HepG2 (cell line): ENCODE results near the gene WNT3A. TPM values are rescaled to one million over a fixed set of nuclear protein-coding genes. Genes with fewer than 3 reads are reported as not detected.

Experiments used
- ATAC-seq: fragments of 200-7000 bp; cut with Tn5 transposase; 3 replicates; pipeline ENCODE4 v1.9.1; 2020; ENCODE audit warnings: mild to moderate bottlenecking, moderate library complexity
- BruUV-seq: library from RNA; stranded (reverse); fragments of 400-500 nt; replicated peaks from 2 replicates; lab custom pipeline; 2021; lab: Mats Ljungman, UMichigan
- CTCF ChIA-PET: fragments of 300-600 bp; formaldehyde crosslinking; extraction: SDS; loops from one replicate; lab custom pipeline; 2021; ENCODE audit warnings: low total read pairs, inconsistent platforms, low intra/inter-chr PET ratio; lab: Yijun Ruan, JAX
- POLR2A ChIA-PET: fragments of 350-600 bp; sonication (Branson Sonifier 250); formaldehyde crosslinking; loops from one replicate; lab custom pipeline; 2020; ENCODE audit warnings: antibody characterized with exemption, inconsistent platforms; lab: Yijun Ruan, JAX
- DNase-seq: peaks from one replicate; pipeline ENCODE4 v3.0.0-alpha.2; 2015; ENCODE audit warnings: low spot score
- FAIRE-seq: peaks from 3 replicates; lab custom pipeline; 2011; peaks lifted over from hg19 to GRCh38; lab: Jason Lieb, UNC
- H2AFZ ChIP-seq: one replicate; pipeline ENCODE4 v1.6.1; 2011; ENCODE audit warnings: low read length, inconsistent platforms
- H3K27ac ChIP-seq: fragments of 300-600 bp; 3 replicates; pipeline ENCODE4 v1.8.0; 2011; ENCODE audit warnings: mixed run types, mild to moderate bottlenecking, mixed read lengths, low read length, inconsistent platforms; ENCODE audit not compliant: insufficient read depth; ENCODE audit errors: extremely low read length
- H3K27me3 ChIP-seq, 2 experiments: fragments of 200-600 bp in 1 of 2; 2 replicates in 1 of 2; 3 replicates in 1 of 2; pipeline versions ENCODE4 v1.6.0 to v1.8.0; 2011; ENCODE audit warnings: low read length in 2 of 2, mild to moderate bottlenecking in 2 of 2, moderate library complexity in 2 of 2, inconsistent platforms in 1 of 2; ENCODE audit not compliant: insufficient read depth in 2 of 2, control insufficient read depth in 1 of 2
- H3K36me3 ChIP-seq, 2 experiments: fragments of 200-600 bp in 1 of 2; replicated peaks in 1 of 2; 2 replicates in 1 of 2; 3 replicates in 1 of 2; pipeline versions ENCODE4 v1.5.1 to v1.8.0; 2011; ENCODE audit warnings: low read length in 2 of 2, inconsistent platforms in 1 of 2; ENCODE audit not compliant: insufficient read depth in 2 of 2, control insufficient read depth in 1 of 2
- H3K4me1 ChIP-seq: 2 replicates; pipeline ENCODE4 v1.5.1; 2012; ENCODE audit warnings: low read length, inconsistent platforms; ENCODE audit not compliant: insufficient read depth
- H3K4me2 ChIP-seq: 2 replicates; pipeline ENCODE4 v1.6.0; 2011; ENCODE audit warnings: low read depth, low read length, inconsistent platforms
- H3K4me3 ChIP-seq, 3 experiments: fragments of 200-600 bp in 1 of 3; sonication (generic), shearing (Covaris generic) in 1 of 3; replicated peaks in 1 of 3; 2 replicates each; pipeline ENCODE4 v1.5.1; 2011 to 2016; ENCODE audit warnings: low read length in 3 of 3, inconsistent platforms in 2 of 3, low read depth in 2 of 3, mild to moderate bottlenecking in 2 of 3, control low read depth in 1 of 3, mixed read lengths in 1 of 3; ENCODE audit not compliant: insufficient read depth in 1 of 3
- H3K79me2 ChIP-seq: one replicate; pipeline ENCODE4 v1.6.1; 2011; ENCODE audit warnings: low read length, inconsistent platforms; ENCODE audit not compliant: insufficient read depth
- H3K9ac ChIP-seq: 2 replicates; pipeline ENCODE4 v1.6.0; 2011; ENCODE audit warnings: mild to moderate bottlenecking, low read depth, low read length, inconsistent platforms; ENCODE audit not compliant: insufficient read depth
- H3K9me3 ChIP-seq: 2 replicates; pipeline ENCODE4 v1.5.1; 2012; ENCODE audit warnings: mild to moderate bottlenecking, low read length
- H4K20me1 ChIP-seq: 2 replicates; pipeline ENCODE4 v1.6.0; 2011; ENCODE audit warnings: inconsistent platforms, mild to moderate bottlenecking, low read length, moderate library complexity; ENCODE audit not compliant: insufficient read depth
- CEBPZ ChIP-seq: IDR thresholded peaks from 2 replicates; pipeline ENCODE4 v1.6.1; 2012; ENCODE audit warnings: low read length, improper control_type of control experiment
- DNMT1 ChIP-seq: sonication (generic); formaldehyde crosslinking; IDR thresholded peaks from 2 replicates; pipeline ENCODE4 v1.5.1; 2020; ENCODE audit warnings: mild to moderate bottlenecking, missing genetic modification reagents
- GATAD2A ChIP-seq: IDR thresholded peaks from 2 replicates; pipeline ENCODE4 v1.6.1; 2016
- NFIB ChIP-seq: sonication (generic); formaldehyde crosslinking; IDR thresholded peaks from 2 replicates; pipeline ENCODE4 v1.9.0; 2021; ENCODE audit warnings: missing genetic modification reagents, mild to moderate bottlenecking, borderline replicate concordance
- SRSF1 ChIP-seq: fragments of 200-400 bp; formaldehyde crosslinking; optimal IDR thresholded peaks from 2 replicates; pipeline ENCODE3; 2017; ENCODE audit warnings: mild to moderate bottlenecking, low read depth, low read length, moderate library complexity
- ZBTB1 ChIP-seq: sonication (generic); formaldehyde crosslinking; IDR thresholded peaks from 2 replicates; pipeline ENCODE4 v1.4.0; 2020; ENCODE audit warnings: missing genetic modification reagents, borderline replicate concordance
- WGBS: methylation state at CpG from one replicate; pipeline ENCODE4 v1.1.6; 2017; ENCODE audit warnings: low lambda C conversion rate; 5-methylcytosine and 5-hydroxymethylcytosine counted together
- in situ Hi-C: cut with HindIII; loops from 2 replicates; pipeline ENCODE4 v1.10.0; 2017; ENCODE audit warnings: low pct_unique_long_range_greater_than_20kb; ENCODE audit not compliant: extremely low pct_ligation_motif_present
- intact Hi-C: fragments of 100-400 bp; cut with micrococcal nuclease; formaldehyde crosslinking; loops from one replicate; pipeline ENCODE4 v1.10.0; 2022; ENCODE audit not compliant: unreplicated experiment
- polyA plus RNA-seq, 8 experiments: library from polyadenylated mRNA; depleted of rRNA in 3 of 8; stranded (reverse) in 7 of 8; unstranded in 1 of 8; fragments of >200 nt; fragmentation: Illumina TruSeq in 4 of 8; extraction: Trizol in 4 of 8; gene quantifications; 2 replicates each; pipeline versions ENCODE4 v1.2.1 to v1.2.3, GENCODE V29; 2011 to 2016; ENCODE audit warnings: low read depth in 4 of 8, missing spikeins in 1 of 8, mixed read lengths in 1 of 8; ENCODE audit not compliant: insufficient read depth in 1 of 8
- total RNA-seq, 5 experiments: library from RNA; depleted of rRNA; stranded (reverse); fragments of >200 nt; fragmentation: Illumina TruSeq; extraction: Trizol; gene quantifications; 2 replicates each; pipeline ENCODE4 v1.2.3, GENCODE V29; 2016; ENCODE audit warnings: low read depth in 1 of 5

Gene WNT3A
- total and polyA plus RNA-seq, 2 of the 13 experiments (the other 11 are each of a cell fraction or from before 2014, with no cell fraction given): not detected

DNA sequence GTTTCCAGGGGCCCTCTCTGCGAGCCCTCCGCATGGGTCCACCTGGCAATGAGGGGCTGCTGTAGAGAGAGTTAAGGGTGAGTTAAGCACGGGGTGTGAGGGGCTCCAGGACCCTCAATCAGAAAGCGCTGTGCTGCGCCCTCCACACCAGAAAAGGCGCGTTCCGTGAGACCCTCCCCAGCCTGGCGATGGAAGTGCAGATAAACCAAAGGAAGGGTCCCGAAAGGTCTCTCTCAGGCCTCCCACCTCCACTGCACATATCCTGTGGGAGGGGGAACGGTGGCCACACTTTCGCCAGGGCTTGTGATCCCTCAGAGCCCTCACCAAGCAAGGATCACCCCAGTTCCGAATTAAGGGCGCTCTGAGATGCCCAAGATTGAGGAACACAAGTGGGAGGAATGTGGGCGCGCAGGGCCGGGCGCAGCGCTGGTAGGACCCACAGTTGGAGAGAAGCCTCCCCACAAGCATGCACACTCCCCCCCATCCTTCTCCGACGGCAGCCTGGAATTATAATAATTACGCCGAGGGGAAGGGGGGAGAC lies 1.1 kb downstream of the WNT3A start:
- Histone ChIP-seq H3K9ac (no peak overlapping the region), H3K4me3 (no peak overlapping the region), H2AFZ (no peak overlapping the region), H4K20me1 (0 out of 2 replicates have a peak, but pooled peaks cover 3% of the 10 kb centered on the region), H3K4me2 (no peak overlapping the region), H3K27me3 (peaks cover 15 to 74% of the 10 kb centered on the region in 2 experiments), H3K9me3 (no peaks in the 10 kb centered on the region), H3K4me1 (no peaks in the 10 kb centered on the region), H3K79me2 (no peaks in the 10 kb centered on the region), H3K36me3 (no peaks in the 10 kb centered on the region), H3K27ac (no peak overlapping the region)
- DNase-seq (no peak), ATAC-seq (no peak), FAIRE-seq (no peak)
- 14% methylated on average over 20 of the region's 23 CpGs for WGBS
- intact Hi-C loops: no loop called here
- POLR2A ChIA-PET: no interaction called here
- TF ChIP-seq SRSF1 (no peak), DNMT1 (CRISPR knock-in tag) (no peak), NFIB (CRISPR knock-in tag) (no peak), GATAD2A (CRISPR knock-in tag) (no peak), CEBPZ (no peak), ZBTB1 (CRISPR knock-in tag) (no peak)
- in situ Hi-C loops: no loop called here
- CTCF ChIA-PET: no interaction called here
- BruUV-seq: no TSS peak
